ENCODE data around the gene MCF2L.
"Not testable (repeated sequence)": the region's sequence is repeated elsewhere in the genome, so short reads cannot be mapped to it uniquely, and the experiment has no call there.

MCF2L gene

GRCh38 chr13:113096745-113097305, 127.8 kb downstream of the MCF2L start:
- DNase-seq (ENCODE audit: low read depth): no peak

GRCh38 chr13:113097651-113098050, 128.6 kb downstream of the MCF2L start:
- DNase-seq (ENCODE audit: low read depth): no peak

DNA sequence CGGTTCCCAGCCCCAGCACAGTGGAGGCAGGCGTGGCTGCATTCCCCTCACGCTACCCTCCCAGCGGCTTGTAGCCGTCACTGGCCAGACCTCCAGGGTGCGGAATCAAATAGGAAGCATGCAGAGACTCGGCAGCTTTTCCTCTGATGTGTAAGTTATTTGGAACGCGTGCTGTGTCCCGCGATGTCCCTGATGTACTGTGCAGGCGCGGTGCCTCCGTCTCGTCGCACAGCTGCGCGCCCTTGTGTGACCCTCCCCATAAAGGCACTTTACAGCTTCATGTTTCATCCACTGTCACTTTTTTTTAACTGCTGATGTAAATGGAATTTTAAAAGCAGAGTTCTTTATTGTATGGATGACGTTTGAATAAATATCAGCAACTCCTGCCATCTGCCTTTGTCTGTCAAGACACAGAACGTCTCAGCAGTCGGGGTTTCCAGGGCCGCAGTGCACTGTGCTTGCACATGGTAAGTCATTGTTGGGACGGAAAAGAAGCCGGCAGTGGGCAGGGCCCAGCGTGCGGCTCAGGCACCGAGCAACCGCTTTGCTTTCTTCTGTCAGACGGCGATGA, 129.2 kb downstream of the MCF2L start:
- peak; percentile 16 for DNase-seq (ENCODE audit: low read depth)

DNA sequence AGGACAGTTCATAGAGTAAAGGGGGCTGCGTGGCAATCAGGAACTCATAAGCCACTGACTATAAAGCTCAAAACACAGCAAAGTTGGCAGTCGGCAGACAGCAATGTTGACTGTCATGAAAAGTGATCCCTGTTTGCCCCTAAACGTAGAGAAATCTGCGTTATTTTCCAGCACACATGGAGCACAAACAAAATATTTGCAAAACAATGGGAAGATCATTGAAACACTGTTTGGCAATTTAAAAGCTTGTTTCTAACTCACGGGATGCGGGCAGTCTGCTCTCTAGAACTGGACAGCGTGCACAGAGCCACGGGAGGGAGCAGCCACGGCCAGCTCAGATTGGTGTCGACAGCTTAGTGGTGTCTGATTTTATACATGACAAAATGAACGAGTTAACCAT, 130.1 kb downstream of the MCF2L start:
- DNase-seq (ENCODE audit: low read depth): no peak

DNA sequence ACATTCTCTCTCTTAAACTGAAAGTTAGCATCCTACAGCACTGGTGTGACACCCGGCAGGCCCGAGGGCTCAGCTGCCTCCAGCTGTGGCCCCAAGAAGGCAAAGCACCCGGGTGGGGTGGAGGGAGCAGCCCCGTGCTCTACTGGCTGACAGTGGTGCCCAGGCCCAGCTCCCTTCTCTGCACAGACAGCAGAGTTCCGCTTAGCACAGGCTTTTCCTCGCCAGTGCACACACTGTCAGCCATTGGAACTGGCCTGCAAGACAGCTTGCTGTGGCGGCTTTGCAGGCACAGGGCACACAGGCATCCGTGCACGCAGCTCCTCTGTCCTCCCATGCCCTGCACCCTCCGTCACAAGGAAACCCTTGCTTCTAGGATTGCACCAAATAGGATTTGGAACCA, 133.3 kb downstream of the MCF2L start:
- DNase-seq (ENCODE audit: low read depth): not testable (repeated sequence)

DNA sequence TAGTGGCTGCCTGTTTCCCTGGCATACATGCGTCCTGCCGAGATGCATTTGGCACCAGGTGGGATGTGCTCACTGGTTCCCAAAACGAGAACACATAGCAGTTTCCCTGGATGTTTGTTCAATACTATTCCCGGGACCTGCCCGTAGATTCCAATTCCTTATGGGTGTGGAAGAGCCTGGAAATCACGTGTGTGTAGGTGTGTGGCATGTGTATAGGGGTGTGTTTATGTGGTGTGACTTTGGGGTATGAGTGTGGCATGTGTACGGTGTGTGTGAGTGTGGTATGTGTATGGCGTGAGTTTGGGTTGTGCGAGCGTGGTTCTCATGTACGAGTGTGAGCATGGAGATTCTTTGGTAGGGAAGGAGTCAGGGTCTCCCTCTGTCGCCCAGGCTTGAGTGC, 133.7 kb downstream of the MCF2L start:
- no peak for DNase-seq (ENCODE audit: low read depth)

GRCh38 chr13:113103646-113104045, 134.6 kb downstream of the MCF2L start:
- no peak for DNase-seq (ENCODE audit: low read depth)

GRCh38 chr13:113105032-113105920, 136.3 kb downstream of the MCF2L start, which contains the start of gene F7:
Gene F7, plus strand, starts transcription at chr13:113105791. Its CDS starts 51 bp downstream, at chr13:113105842.
- no peak for DNase-seq (ENCODE audit: low read depth)

GRCh38 chr13:113105921-113106452, 137.0 kb downstream of the MCF2L start:
- no peak for DNase-seq (ENCODE audit: low read depth)

GRCh38 chr13:113106711-113107351, 137.8 kb downstream of the MCF2L start:
- no peak for DNase-seq (ENCODE audit: low read depth)

- not testable (repeated sequence) for DNase-seq (ENCODE audit: low read depth)
These were observed 139.5 kb downstream of the MCF2L start for GRCh38 chr13:113108521-113108920.

DNA sequence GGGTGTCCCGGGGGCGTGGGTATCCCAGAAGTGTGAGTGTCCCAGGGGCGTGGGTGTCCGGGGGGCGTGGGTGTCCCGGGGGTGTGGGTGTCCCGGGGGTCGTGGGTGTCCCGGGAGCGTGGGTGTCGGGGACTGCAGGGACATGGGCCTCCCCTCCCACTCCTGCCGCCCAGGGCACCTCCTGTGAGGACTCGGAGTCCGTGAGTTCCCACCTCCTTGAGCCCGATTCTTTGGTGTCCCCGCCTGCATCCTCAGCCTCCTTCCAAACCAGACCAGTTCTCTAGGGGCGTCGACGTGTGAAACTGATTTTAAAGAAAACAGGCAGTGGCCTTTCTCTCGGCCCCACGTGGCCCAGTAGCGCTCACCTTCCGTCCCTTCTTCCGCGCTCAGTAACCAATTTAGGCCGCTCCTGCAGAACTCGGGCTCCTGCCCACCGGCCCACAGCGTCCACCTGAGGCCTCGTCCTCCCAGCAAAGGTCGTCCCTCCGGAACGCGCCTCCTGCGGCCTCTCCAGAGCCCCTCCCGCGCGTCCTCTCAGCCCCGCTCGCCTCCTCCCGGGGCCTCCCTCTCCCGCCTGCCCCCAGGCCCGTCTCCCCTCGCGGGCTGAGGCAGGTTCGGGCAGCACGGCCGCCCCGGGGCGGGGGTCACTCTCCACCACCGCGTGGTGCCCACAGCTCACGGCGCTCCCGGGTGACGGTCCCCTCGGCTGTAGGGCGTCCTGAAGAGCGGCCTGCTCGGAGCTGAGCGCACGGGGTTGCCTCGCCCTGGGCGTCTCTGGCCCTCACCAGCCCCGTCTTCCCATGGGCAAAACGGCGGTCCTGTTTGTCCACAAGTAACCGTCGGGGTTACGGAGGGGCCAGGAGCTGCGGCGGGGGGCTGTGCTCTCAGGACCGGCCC, 140.4 kb downstream of the MCF2L start:
- DNase-seq (ENCODE audit: low read depth): no peak

DNA sequence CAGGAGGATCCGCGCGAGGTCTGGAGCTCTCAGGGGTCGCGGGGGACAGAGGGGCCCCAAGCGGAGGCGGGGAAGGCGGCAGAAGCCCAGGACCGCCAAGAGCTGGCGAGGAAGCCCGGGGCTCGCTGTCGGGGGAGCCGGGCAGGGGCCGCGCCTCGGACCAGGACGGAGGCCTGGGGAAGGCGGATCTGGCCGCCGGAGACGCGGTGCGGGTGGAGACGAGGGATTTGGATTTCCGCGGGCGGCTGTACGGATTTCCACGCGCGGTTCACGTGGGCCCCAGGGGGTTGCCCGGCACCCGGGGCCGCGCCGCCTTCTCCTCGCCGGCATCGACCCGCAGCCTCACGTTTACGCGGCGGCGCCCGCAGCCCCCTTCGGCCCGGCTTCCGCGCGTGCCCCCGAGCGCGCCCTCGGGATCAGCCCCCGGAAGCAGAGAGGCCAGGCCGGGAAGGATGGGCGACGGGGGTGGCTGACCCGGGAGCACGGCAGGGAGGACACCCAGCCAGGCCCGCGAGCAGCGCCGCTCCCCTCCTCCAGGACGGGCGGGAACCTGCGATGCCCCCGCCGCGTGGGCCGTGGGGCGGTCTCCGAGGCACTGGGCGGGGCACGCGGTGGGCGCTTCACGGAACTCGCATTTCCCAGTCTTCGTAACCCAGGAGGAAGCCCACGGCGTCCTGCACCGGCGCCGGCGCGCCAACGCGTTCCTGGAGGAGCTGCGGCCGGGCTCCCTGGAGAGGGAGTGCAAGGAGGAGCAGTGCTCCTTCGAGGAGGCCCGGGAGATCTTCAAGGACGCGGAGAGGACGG, 141.2 kb downstream of the MCF2L start:
- DNase-seq (ENCODE audit: low read depth): no peak

GRCh38 chr13:113110852-113111315, 141.9 kb downstream of the MCF2L start:
- DNase-seq (ENCODE audit: low read depth): no peak

- not testable (repeated sequence) for DNase-seq (ENCODE audit: low read depth)
These were observed 142.8 kb downstream of the MCF2L start for GRCh38 chr13:113111821-113112220.

GRCh38 chr13:113112475-113112874, 143.5 kb downstream of the MCF2L start:
- DNase-seq (ENCODE audit: low read depth): not testable (repeated sequence)

- DNase-seq (ENCODE audit: low read depth): no peak
These were observed 144.2 kb downstream of the MCF2L start for GRCh38 chr13:113112893-113113845.

- DNase-seq (ENCODE audit: low read depth): no peak
These were observed 144.8 kb downstream of the MCF2L start for GRCh38 chr13:113113846-113114271.
